ENCODE data around the gene LHPP.

LHPP gene

GRCh38 chr10:124517931-124518330 lies 56.3 kb downstream of the LHPP start:
- in situ Hi-C loops (cut with MboI; ENCODE audit: low sequenced_read_pairs), result no loop called here

DNA sequence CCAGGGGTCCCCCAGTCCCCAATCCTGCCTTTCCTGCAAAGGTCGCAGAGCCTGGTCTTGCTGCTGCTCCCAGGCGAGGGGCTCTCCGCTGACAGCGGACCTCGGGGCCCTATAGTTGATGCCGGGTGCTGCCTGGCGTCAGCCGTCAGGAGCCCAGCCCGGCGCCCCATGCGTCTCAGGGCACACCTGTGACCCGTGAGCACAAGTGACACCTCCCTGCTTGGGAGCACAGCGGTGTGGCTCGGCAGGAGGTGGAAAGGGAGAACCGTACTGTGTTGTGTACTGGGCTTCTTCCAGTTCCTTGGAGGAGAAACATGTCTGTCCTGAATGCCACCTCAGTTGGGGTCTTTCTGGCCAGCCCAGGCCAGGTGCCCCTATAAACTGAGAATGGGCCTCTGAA lies 56.7 kb downstream of the LHPP start:
- in situ Hi-C loops (cut with MboI; ENCODE audit: low sequenced_read_pairs), result no loop called here

DNA sequence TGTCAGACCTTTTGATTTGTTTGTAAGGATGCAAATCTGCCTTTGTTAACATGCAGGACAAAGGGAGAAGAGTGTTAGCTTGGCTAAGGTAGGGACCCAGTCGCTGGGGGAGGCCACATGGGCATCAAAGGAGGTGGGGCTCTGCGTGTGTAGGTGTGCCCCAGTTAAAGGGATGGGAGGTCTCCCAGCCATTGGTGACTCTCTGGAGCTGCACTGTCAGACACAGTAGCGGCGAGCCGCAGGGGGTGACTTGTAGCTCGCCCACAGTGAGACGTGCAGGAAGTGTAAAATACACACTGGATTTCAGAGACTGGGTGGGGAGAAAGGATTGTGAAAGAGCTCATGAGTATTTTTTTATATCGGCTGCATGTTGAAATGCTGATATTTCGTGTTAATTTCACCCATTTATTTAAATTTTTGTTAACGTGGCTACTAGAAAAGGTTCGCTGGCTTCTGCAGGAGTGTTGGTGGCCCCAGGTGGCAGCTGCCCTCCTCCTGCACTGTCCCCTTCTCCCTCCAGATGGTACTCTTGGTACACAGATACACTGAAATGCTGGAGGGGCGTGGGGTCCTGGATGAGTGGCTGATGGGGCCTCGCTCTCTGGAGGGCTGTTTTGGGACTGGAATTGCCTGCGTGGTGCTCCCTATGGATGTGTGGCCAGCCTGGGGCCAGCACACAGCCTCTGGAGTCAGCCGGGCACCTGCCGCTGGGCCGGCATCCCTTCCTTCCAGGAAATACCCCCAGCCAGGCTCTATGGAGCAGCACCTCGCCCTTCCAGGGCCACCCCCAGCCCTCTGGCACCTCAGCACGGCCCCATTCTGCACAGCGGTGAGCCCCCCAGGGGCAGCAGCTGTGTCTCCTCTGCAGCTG lies 59.2 kb downstream of the LHPP start:
- in situ Hi-C loops (cut with MboI; ENCODE audit: low sequenced_read_pairs), result no loop called here

GRCh38 chr10:124521429-124521871 lies 59.8 kb downstream of the LHPP start:
- in situ Hi-C loops (cut with MboI; ENCODE audit: low sequenced_read_pairs), result no loop called here

- in situ Hi-C loops (cut with MboI; ENCODE audit: low sequenced_read_pairs), result no loop called here
These were observed 60.7 kb downstream of the LHPP start for GRCh38 chr10:124522131-124522932.

DNA sequence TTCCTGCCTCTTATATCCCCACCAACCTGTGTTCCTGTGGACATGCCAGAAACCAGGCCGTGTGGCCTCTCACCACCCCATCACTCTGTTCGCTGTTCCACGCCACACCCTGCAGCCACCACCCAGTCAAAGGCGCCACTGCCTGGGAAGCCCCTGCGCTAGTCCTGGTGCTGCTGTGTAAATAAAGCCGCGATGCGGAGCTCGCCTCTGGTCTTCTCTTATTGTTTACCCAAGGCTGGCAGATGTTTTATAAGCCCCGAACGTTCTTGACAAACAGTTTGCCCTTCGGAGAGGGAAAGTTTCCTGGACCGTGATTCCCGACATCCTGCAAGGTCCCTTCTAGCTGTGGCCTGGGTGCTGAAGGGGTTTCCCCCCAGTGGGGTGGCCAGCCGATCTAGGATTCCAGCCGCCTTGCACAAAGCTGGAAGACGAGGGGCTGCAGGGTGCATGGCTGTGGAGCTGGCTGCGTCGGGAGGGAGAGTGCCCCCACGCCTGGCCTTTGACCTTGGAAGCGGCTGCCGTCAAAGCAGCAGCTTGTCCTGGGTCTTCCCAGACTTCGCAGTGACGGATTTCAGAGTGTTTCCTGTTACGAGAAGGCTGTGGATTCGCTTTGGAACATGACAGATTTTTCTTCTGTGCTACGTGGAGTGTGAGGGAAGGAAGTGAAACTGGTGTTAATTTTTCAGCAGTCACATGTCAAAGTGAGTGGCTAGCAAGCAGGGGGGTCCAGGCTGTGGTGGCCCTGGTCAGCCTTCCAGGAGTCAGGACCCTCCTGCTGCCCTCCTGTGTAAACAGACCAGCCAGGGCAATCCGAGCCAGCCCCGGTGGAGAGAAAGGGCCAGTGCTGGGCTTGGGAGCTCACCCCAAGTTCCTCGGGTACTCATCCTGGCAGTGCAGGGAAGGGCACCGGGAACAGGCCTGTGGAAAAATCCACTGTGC lies 61.6 kb downstream of the LHPP start:
- in situ Hi-C loops (cut with MboI; ENCODE audit: low sequenced_read_pairs), result no loop called here

DNA sequence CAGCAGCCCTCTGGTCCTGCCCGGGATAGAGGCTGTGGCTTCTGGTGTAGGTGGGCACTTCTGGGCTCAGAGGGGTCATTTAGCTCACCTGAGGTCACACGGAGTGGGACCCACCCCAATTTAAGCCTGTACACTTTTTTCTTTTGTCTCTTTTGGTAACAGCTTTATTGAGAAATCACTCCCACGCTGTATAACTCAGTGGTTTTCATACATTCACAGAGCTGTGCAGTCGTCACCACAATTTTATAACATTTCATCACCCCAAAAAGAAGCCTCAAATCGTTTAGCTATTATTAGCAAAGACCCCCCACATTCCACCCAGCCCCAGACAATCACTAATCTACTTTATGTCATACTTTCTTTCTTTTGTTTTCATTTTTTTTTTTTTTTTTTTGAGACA lies 62.3 kb downstream of the LHPP start:
- in situ Hi-C loops (cut with MboI; ENCODE audit: low sequenced_read_pairs), result no loop called here

GRCh38 chr10:124524991-124525653 lies 63.5 kb downstream of the LHPP start:
- in situ Hi-C loops (cut with MboI; ENCODE audit: low sequenced_read_pairs), result no loop called here

- in situ Hi-C loops (cut with MboI; ENCODE audit: low sequenced_read_pairs), result no loop called here
These were observed 64.4 kb downstream of the LHPP start for GRCh38 chr10:124525751-124526600.

- in situ Hi-C loops (cut with MboI; ENCODE audit: low sequenced_read_pairs), result no loop called here
These were observed 65.1 kb downstream of the LHPP start for GRCh38 chr10:124526621-124527267.

GRCh38 chr10:124527874-124528395 lies 66.3 kb downstream of the LHPP start:
- in situ Hi-C loops (cut with MboI; ENCODE audit: low sequenced_read_pairs), result no loop called here

GRCh38 chr10:124529661-124530214 lies 68.1 kb downstream of the LHPP start:
- in situ Hi-C loops (cut with MboI; ENCODE audit: low sequenced_read_pairs), result loop anchor here (10.0 kb wide), 1 partner anchor 295 kb away; no protein-coding TSS in a partner anchor

GRCh38 chr10:124530215-124530665 lies 68.6 kb downstream of the LHPP start:
- in situ Hi-C loops (cut with MboI; ENCODE audit: low sequenced_read_pairs), result loop anchor here (10.0 kb wide), 1 partner anchor 295 kb away; no protein-coding TSS in a partner anchor

DNA sequence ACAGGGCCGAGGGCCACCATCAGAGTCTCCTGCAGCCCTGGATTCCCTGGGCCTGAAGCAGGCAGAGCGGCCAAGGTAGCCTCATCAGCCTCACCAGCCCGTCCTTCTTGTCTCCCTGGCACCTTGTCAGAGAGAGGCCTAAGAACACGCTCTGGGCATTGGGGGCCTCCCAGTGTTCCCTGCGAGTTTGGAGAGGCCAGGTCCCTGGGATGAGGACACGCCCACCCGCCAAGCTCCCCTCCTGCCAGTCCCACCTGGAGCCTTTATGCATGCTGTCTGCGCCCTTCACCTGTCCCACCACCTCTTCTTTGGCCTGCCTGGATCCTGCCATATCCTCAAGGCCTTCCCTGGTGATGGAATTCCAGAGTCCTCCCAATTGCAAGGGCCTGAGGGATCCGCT lies 69.2 kb downstream of the LHPP start:
- in situ Hi-C loops (cut with MboI; ENCODE audit: low sequenced_read_pairs), result loop anchor here (10.0 kb wide), 1 partner anchor 294 kb away; no protein-coding TSS in a partner anchor

DNA sequence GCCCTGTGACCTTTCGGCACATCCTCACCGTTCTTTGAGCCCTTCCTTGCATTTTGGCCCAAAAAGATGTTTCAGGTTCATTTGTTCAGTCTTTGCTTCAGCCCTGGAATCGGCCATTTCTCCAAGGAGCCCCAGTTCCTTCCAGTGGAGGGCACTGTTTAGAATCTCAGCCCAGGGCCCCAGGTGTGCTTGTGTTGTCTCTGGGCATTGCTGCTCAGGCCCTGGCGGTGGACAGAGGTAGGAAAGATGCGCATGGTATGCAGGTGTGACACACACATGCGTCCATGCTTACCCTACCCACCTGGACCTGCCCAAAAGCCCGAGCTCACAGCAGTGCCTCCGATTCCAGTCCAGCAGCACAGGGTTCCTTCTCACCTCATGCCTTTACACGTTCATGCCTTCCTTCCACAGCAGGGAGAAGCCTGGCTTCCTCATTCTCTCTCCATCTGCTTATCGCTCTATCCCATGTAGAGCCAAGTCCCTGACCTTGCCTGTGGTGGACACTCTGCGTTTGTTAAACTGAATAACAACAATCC lies 70.6 kb downstream of the LHPP start:
- in situ Hi-C loops (cut with MboI; ENCODE audit: low sequenced_read_pairs), result loop anchor here (10.0 kb wide), 1 partner anchor 293 kb away; no protein-coding TSS in a partner anchor

GRCh38 chr10:124532788-124533187 lies 71.2 kb downstream of the LHPP start:
- in situ Hi-C loops (cut with MboI; ENCODE audit: low sequenced_read_pairs), result loop anchor here (10.0 kb wide), 1 partner anchor 292 kb away; no protein-coding TSS in a partner anchor

GRCh38 chr10:124533266-124533665 lies 71.6 kb downstream of the LHPP start:
- in situ Hi-C loops (cut with MboI; ENCODE audit: low sequenced_read_pairs), result loop anchor here (10.0 kb wide), 1 partner anchor 292 kb away; no protein-coding TSS in a partner anchor

Data from HL-60/S4 treated with retinoic acid at 250 ng/mL for 4 days and 3 days (cell line).